ENCODE measurements around the gene TEX26. TPM values are rescaled to one million over a fixed set of nuclear protein-coding genes. Genes with fewer than 3 reads are reported as not detected.
A peak's percentile ranks its signal among the peaks of the same experiment; 100 is the strongest.

TEX26 gene
- total RNA-seq, 2 experiments from 2014 or later: not detected

DNA sequence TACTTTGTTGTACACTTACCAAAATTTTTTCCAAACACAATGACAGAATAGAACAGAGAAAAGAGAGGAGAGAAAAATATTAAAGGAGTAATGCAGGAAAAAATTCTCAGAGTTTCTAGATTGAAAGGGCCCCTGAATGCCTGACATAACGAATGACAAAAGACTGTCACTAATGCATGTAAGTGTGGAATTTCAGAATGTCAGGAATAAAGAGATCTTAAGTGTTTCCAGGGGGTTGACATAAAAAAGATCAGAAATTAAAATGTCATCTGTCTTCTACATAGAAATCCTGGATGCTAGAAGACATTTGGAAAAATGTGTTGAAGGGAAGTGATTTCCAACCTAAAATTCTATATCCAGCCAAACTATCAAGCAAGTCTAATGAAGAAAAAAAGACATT, 27.2 kb downstream of the TEX26 start:
- peaks cover 7% of the 10 kb centered on the region for H3K9me3 Mint-ChIP-seq (ENCODE audit: low read depth)
- H3K36me3 Mint-ChIP-seq (ENCODE audit: low read depth): no peaks in the 10 kb centered on the region
- no peak for DNase-seq
- H3K27me3 Mint-ChIP-seq: peaks cover 45% of the 10 kb centered on the region
- no peak overlapping the region for H3K27ac Mint-ChIP-seq
- intact Hi-C loops (cut with DNase I, micrococcal nuclease): no loop called here
- H3K4me3 Mint-ChIP-seq: no peak overlapping the region
- no peaks in the 10 kb centered on the region for H3K4me1 Mint-ChIP-seq
- ChIA-PET POLR2A (no interaction called here), CTCF (no interaction called here)
- ATAC-seq: no peak

DNA sequence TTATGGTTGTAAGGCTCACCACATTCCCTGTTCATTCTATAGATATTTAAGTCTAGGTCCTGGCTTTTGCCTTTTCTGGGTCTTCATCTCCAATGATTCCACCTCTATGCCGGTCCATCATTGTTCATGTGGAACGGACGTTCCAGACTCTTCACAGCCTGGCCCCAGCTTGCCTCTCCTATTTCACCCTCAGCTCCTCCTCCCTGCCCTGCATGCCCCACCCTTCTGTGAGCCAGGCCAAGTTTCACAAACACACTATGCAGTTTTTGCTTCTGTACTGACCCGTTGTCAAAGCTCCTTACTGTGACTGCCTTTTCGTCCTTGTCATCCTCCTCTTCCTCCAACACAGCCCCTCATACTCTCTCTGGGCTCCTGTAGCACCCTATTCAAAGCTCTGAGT, 31.3 kb downstream of the TEX26 start:
- Mint-ChIP-seq H3K9me3 (ENCODE audit: low read depth) (peaks cover 7% of the 10 kb centered on the region), H3K4me3 (no peak overlapping the region), H3K4me1 (no peaks in the 10 kb centered on the region), H3K36me3 (ENCODE audit: low read depth) (no peaks in the 10 kb centered on the region), H3K27ac (no peak overlapping the region), H3K27me3 (peaks cover 40% of the 10 kb centered on the region)
- CTCF ChIA-PET: no interaction called here
- DNase-seq (no peak), ATAC-seq (no peak)
- POLR2A ChIA-PET: no interaction called here
- intact Hi-C loops (cut with DNase I, micrococcal nuclease): no loop called here

DNA sequence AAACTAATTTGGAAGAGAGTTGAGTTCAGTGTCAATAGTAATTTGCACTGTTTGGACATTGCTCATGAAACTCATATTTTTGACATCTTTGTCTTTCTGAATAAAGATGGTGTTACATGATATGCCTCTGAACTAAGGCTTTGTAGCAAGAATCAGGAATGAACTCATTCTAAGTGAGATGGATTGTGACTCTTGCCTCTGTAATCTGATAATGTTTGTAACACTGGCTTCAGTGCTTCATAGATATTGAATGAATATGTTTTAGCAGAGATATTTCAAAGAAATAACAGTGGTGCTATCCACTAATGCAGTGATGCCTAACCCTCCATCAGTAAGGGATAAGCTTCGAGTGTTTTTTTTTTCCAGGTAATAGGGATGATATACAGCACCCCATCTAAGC, 32.9 kb downstream of the TEX26 start:
- intact Hi-C loops (cut with DNase I, micrococcal nuclease): no loop called here
- Mint-ChIP-seq H3K36me3 (ENCODE audit: low read depth) (no peaks in the 10 kb centered on the region), H3K4me3 (no peak overlapping the region), H3K27ac (no peak overlapping the region), H3K27me3 (peaks cover 39% of the 10 kb centered on the region), H3K9me3 (ENCODE audit: low read depth) (no peaks in the 10 kb centered on the region), H3K4me1 (no peaks in the 10 kb centered on the region)
- CTCF ChIA-PET: no interaction called here
- POLR2A ChIA-PET: no interaction called here
- DNase-seq: no peak
- ATAC-seq: no peak

GRCh38 chr13:30966101-30966500, 33.6 kb downstream of the TEX26 start:
- POLR2A ChIA-PET: no interaction called here
- no peaks in the 10 kb centered on the region for H3K36me3 Mint-ChIP-seq (ENCODE audit: low read depth)

GRCh38 chr13:30968846-30969245, 36.4 kb downstream of the TEX26 start:
- no peak overlapping the region for H3K27ac Mint-ChIP-seq
- H3K4me3 Mint-ChIP-seq: no peak overlapping the region
- no peaks in the 10 kb centered on the region for H3K36me3 Mint-ChIP-seq (ENCODE audit: low read depth)
- no peaks in the 10 kb centered on the region for H3K4me1 Mint-ChIP-seq
- ChIA-PET CTCF (interaction anchor here (0.7 to 3.5 kb wide), 2 partner anchors 10 to 237 kb away, joined by 3 to 19 read pairs; no protein-coding TSS in a partner anchor), POLR2A (no interaction called here)
- no peaks in the 10 kb centered on the region for H3K9me3 Mint-ChIP-seq (ENCODE audit: low read depth)
- ATAC-seq (no peak), DNase-seq (no peak)
- intact Hi-C loops (cut with DNase I, micrococcal nuclease): no loop called here
- peaks cover 36% of the 10 kb centered on the region for H3K27me3 Mint-ChIP-seq

More at GRCh38 chr13:30966101-30966500, 33.6 kb downstream of the TEX26 start:
- CTCF ChIA-PET: interaction anchor here (0.6 kb wide), 1 partner anchor 1694 kb away, joined by 3 read pairs; no protein-coding TSS in a partner anchor
- Mint-ChIP-seq H3K27me3 (peaks cover 41% of the 10 kb centered on the region), H3K4me3 (no peak overlapping the region), H3K9me3 (ENCODE audit: low read depth) (no peaks in the 10 kb centered on the region), H3K27ac (no peak overlapping the region), H3K4me1 (no peaks in the 10 kb centered on the region)
- DNase-seq: no peak
- ATAC-seq: no peak
- intact Hi-C loops (cut with DNase I, micrococcal nuclease): no loop called here

DNA sequence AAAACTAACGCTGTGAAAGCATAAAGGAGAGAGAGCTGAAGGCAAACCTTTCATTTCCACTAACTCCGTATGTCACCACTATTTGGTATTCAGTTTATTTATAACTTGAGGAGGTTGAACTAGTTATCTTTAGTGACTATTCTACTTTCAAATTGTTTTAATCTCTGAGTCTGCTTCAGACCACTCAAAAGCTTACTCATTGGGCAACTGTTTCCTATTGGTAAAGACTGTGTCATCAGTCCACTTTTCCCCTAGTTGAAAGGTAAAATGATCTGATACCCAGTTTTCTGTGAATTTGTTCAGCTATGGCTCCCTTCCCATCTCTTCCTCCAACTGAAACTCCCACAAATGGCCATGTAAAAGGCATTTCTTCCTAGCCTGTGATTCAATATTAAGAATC, 39.1 kb downstream of the TEX26 start:
- no peak overlapping the region for H3K4me3 Mint-ChIP-seq
- H3K9me3 Mint-ChIP-seq (ENCODE audit: low read depth): no peaks in the 10 kb centered on the region
- no peak overlapping the region for H3K27ac Mint-ChIP-seq
- H3K4me1 Mint-ChIP-seq: no peaks in the 10 kb centered on the region
- intact Hi-C loops (cut with DNase I, micrococcal nuclease): no loop called here
- no peak for DNase-seq
- H3K36me3 Mint-ChIP-seq (ENCODE audit: low read depth): no peaks in the 10 kb centered on the region
- no peak for ATAC-seq
- ChIA-PET CTCF (interaction anchor here (0.9 to 1.0 kb wide), 2 partner anchors 71 to 142 kb away, joined by 3 read pairs; no protein-coding TSS in a partner anchor), POLR2A (interaction anchor here (0.6 kb wide), 1 partner anchor 189 kb away, joined by 4 read pairs; no protein-coding TSS in a partner anchor)
- peaks cover 31% of the 10 kb centered on the region for H3K27me3 Mint-ChIP-seq

- ChIA-PET CTCF (no interaction called here), POLR2A (no interaction called here)
- intact Hi-C loops (cut with DNase I, micrococcal nuclease): no loop called here
- Mint-ChIP-seq H3K4me3 (no peak overlapping the region), H3K27me3 (peaks cover 28% of the 10 kb centered on the region), H3K9me3 (ENCODE audit: low read depth) (no peaks in the 10 kb centered on the region), H3K4me1 (no peaks in the 10 kb centered on the region), H3K36me3 (ENCODE audit: low read depth) (no peaks in the 10 kb centered on the region), H3K27ac (no peak overlapping the region)
- no peak for DNase-seq
- no peak for ATAC-seq
These were observed 40.5 kb downstream of the TEX26 start for GRCh38 chr13:30972888-30973377.

GRCh38 chr13:30974350-30974749, 41.9 kb downstream of the TEX26 start:
- CTCF ChIA-PET: no interaction called here

DNA sequence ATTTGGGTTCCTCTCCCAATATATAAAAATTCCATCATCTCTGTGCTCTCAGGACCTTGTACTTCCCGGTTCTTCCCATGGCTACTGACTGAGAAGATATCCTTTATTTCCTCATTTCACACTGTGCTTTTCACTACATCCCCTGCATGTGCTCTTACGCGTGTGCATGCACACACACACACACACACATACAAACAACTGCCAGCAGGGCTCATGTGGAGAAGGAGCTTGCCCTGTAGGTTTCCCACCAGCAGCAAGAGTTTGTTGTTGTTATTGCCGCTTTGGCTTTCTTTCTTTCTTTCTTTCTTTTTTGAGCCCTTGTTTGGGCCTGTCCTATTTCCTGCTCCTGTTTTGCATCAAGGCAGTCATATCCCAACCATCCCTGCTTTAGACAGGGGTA, 43.6 kb downstream of the TEX26 start:
- Mint-ChIP-seq H3K4me3 (no peak overlapping the region), H3K27me3 (peaks cover 20% of the 10 kb centered on the region), H3K36me3 (ENCODE audit: low read depth) (no peaks in the 10 kb centered on the region), H3K9me3 (ENCODE audit: low read depth) (no peaks in the 10 kb centered on the region), H3K27ac (no peak overlapping the region), H3K4me1 (no peaks in the 10 kb centered on the region)
- ATAC-seq (no peak), DNase-seq (no peak)
- intact Hi-C loops (cut with DNase I, micrococcal nuclease): no loop called here
- ChIA-PET POLR2A (no interaction called here), CTCF (no interaction called here)

More at GRCh38 chr13:30974350-30974749, 41.9 kb downstream of the TEX26 start:
- H3K4me3 Mint-ChIP-seq: no peak overlapping the region
- no peak overlapping the region for H3K27ac Mint-ChIP-seq
- H3K36me3 Mint-ChIP-seq (ENCODE audit: low read depth): no peaks in the 10 kb centered on the region
- no peaks in the 10 kb centered on the region for H3K4me1 Mint-ChIP-seq
- H3K27me3 Mint-ChIP-seq: peaks cover 23% of the 10 kb centered on the region
- POLR2A ChIA-PET: no interaction called here
- H3K9me3 Mint-ChIP-seq (ENCODE audit: low read depth): no peaks in the 10 kb centered on the region
- ATAC-seq: no peak
- intact Hi-C loops (cut with DNase I, micrococcal nuclease): no loop called here
- DNase-seq: no peak

GRCh38 chr13:30978981-30979956, 46.8 kb downstream of the TEX26 start:
- Mint-ChIP-seq H3K27ac (no peak overlapping the region), H3K4me3 (no peak overlapping the region), H3K36me3 (ENCODE audit: low read depth) (no peaks in the 10 kb centered on the region), H3K9me3 (ENCODE audit: low read depth) (no peaks in the 10 kb centered on the region), H3K4me1 (no peaks in the 10 kb centered on the region), H3K27me3 (peaks cover 14% of the 10 kb centered on the region)
- ATAC-seq (no peak), DNase-seq (peak; percentile 75)
- ChIA-PET POLR2A (no interaction called here), CTCF (interaction anchor here (0.6 to 2.9 kb wide), 16 partner anchors 10 to 445 kb away, joined by 3 to 19 read pairs (median 4); no protein-coding TSS in a partner anchor)
- intact Hi-C loops (cut with DNase I, micrococcal nuclease): loop anchor here (1.0 kb wide), 1 partner anchor 65 kb away; no protein-coding TSS in a partner anchor

DNA sequence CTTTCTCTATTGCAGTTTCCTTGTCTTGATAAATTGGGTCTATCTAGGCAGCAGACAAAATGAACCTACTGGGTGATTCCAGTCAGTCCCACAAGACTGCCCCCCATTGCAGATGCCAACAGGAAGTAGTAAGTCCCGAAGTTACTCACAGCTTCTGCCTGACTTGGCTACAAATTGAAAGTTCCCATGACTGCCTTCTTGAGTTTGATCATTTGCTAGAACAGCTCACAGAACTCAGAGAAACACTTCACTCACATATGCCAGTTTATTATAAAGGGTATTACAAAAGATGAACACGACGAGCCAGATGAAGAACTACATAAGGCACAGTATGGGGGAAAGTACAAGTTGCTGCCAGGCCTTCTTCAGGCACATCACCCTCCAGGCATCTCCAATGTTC, 50.0 kb downstream of the TEX26 start:
- ChIA-PET POLR2A (no interaction called here), CTCF (interaction anchor here (1.5 kb wide), 1 partner anchor 62 kb away, joined by 3 read pairs; no protein-coding TSS in a partner anchor)
- H3K4me1 Mint-ChIP-seq: no peaks in the 10 kb centered on the region
- no peak overlapping the region for H3K4me3 Mint-ChIP-seq
- intact Hi-C loops (cut with DNase I, micrococcal nuclease): no loop called here
- no peaks in the 10 kb centered on the region for H3K9me3 Mint-ChIP-seq (ENCODE audit: low read depth)
- H3K36me3 Mint-ChIP-seq (ENCODE audit: low read depth): no peaks in the 10 kb centered on the region
- ATAC-seq (no peak), DNase-seq (no peak)
- peaks cover 8% of the 10 kb centered on the region for H3K27me3 Mint-ChIP-seq
- no peak overlapping the region for H3K27ac Mint-ChIP-seq

- intact Hi-C loops (cut with DNase I, micrococcal nuclease): no loop called here
- Mint-ChIP-seq H3K27me3 (peaks cover 8% of the 10 kb centered on the region), H3K4me1 (no peaks in the 10 kb centered on the region)
These were observed 50.5 kb downstream of the TEX26 start for GRCh38 chr13:30982906-30983305.

More at GRCh38 chr13:30982906-30983305, 50.5 kb downstream of the TEX26 start:
- Mint-ChIP-seq H3K27ac (no peak overlapping the region), H3K36me3 (ENCODE audit: low read depth) (no peaks in the 10 kb centered on the region), H3K9me3 (ENCODE audit: low read depth) (no peaks in the 10 kb centered on the region), H3K4me3 (no peak overlapping the region)
- ATAC-seq: no peak
- no peak for DNase-seq
- ChIA-PET CTCF (interaction anchor here (1.5 kb wide), 1 partner anchor 62 kb away, joined by 3 read pairs; no protein-coding TSS in a partner anchor), POLR2A (no interaction called here)

Measured in activated CD4-positive, alpha-beta T cell treated with anti-CD3 and anti-CD28 coated beads for 36 hours (primary cell).